GM23248 (cell line): ENCODE results near the gene LRRC51.

Experiments used
- EZH2 ChIP-seq: fragments of 200-600 bp; sonication (generic); IDR thresholded peaks from 2 replicates; pipeline ENCODE4 v1.6.1; 2018; ENCODE audit warnings: antibody characterized with exemption, mild to moderate bottlenecking; ENCODE audit not compliant: insufficient read depth, poor library complexity, severe bottlenecking
- EZH2phosphoT487 ChIP-seq: fragments of 200-600 bp; sonication (generic); IDR thresholded peaks from 2 replicates; pipeline ENCODE4 v1.6.1; 2018; ENCODE audit warnings: antibody characterized with exemption, moderate library complexity, mild to moderate bottlenecking, low read depth; ENCODE audit not compliant: insufficient read depth

DNA sequence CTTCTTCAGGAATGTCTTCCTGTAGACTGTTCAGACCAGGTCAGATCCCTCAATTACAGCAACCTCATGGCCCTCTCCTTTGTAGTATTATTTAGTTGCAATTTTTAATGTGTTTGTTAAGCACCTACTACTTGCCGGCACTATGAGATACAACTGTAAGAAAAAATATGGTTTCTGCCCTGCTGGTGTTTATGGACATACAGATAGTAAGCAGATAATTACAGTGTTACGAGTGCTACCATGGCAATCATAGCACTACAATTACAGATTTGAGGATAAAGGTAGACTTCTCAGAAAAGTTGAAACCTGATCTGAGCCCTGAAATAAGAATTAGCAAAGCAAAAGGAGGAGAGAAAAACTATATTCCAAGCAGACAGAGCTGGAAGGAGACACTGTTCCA lies 2.8 kb downstream of the LRRC51 start:
- TF ChIP-seq EZH2 (no peak), EZH2phosphoT487 (no peak)
